ENCODE measurements around the gene EPHB3. TPM values are rescaled to one million over a fixed set of nuclear protein-coding genes. Genes with fewer than 3 reads are reported as not detected.
A peak's percentile ranks its signal among the peaks of the same experiment; 100 is the strongest.

EPHB3 gene
- total and polyA plus RNA-seq, 4 donors = 0.14 to 1.8 (median 0.67) TPM

GRCh38 chr3:184579513-184579912 lies 17.9 kb downstream of the EPHB3 start (continued):
- TF ChIP-seq REST (IDR thresholded peaks at IDR 0.05) = no peak
- no peak for TF ChIP-seq CTCF (IDR thresholded peaks at IDR 0.05; ENCODE audit: low read depth, low read length, missing input control)
- no peak for TF ChIP-seq RXRA (IDR thresholded peaks at IDR 0.05)

- no peaks in the 10 kb centered on the region for H3K27me3 ChIP-seq (ENCODE audit: control insufficient read depth in 4 of 4, insufficient read depth in 4 of 4, low read length in 3 of 4)
- H3K9me3 ChIP-seq (ENCODE audit: control insufficient read depth in 4 of 4, low read length in 3 of 4) = no peaks in the 10 kb centered on the region
- peaks cover 17 to 35% (median 29%) of the 10 kb centered on the region in 4 donors for H3K4me1 ChIP-seq (ENCODE audit: control insufficient read depth in 4 of 4, insufficient read depth in 4 of 4, low read length in 3 of 4)
- WGBS = 89% methylated on average over 16 of the region's 16 CpGs
- H3K27ac ChIP-seq (ENCODE audit: low read depth in 1 of 2, low read length in 2 of 2) = no peak overlapping the region
- no peak overlapping the region for H3K4me3 ChIP-seq (ENCODE audit: low read depth in 1 of 3, low read length in 3 of 3)
- TF ChIP-seq HNF4G (IDR thresholded peaks at IDR 0.05) (no peak), FOXA1 (IDR thresholded peaks at IDR 0.05) (no peak), FOXA2 (IDR thresholded peaks at IDR 0.05) (no peak), SP1 (IDR thresholded peaks at IDR 0.05) (no peak), JUND (IDR thresholded peaks at IDR 0.05) (no peak), ATF3 (IDR thresholded peaks at IDR 0.05) (no peak), CTCF (IDR thresholded peaks at IDR 0.05; ENCODE audit: low read depth, low read length, missing input control) (no peak)
- no peak for DNase-seq (ENCODE audit: low spot score)
- no peaks in the 10 kb centered on the region for H3K36me3 ChIP-seq (ENCODE audit: control insufficient read depth in 4 of 4, insufficient read depth in 3 of 4, low read depth in 1 of 4, low read length in 3 of 4)
- H3K9ac ChIP-seq (ENCODE audit: low read depth in 1 of 2, low read length in 2 of 2) = no peak overlapping the region
Measured at GRCh38 chr3:184580376-184580775, 18.8 kb downstream of the EPHB3 start.

- WGBS = 48% methylated on average over 15 of the region's 15 CpGs
- H3K27me3 ChIP-seq (ENCODE audit: control insufficient read depth in 4 of 4, insufficient read depth in 4 of 4, low read length in 3 of 4) = no peaks in the 10 kb centered on the region
- H3K9me3 ChIP-seq (ENCODE audit: control insufficient read depth in 4 of 4, low read length in 3 of 4) = no peaks in the 10 kb centered on the region
- no peak for DNase-seq (ENCODE audit: low spot score)
- TF ChIP-seq SP1 (IDR thresholded peaks at IDR 0.05) (peak; percentile 93), FOXA1 (IDR thresholded peaks at IDR 0.05) (no peak), RXRA (IDR thresholded peaks at IDR 0.05) (peak; percentile 72 to 76), HNF4G (IDR thresholded peaks at IDR 0.05) (peak; percentile 96), TAF1 (conservative IDR thresholded peaks at IDR 0.05) (no peak), JUND (IDR thresholded peaks at IDR 0.05) (peak in 1 of 2 donors; percentile 59), REST (IDR thresholded peaks at IDR 0.05) (peak; percentile 45), HNF4A (conservative IDR thresholded peaks at IDR 0.05) (peak; percentile 99)
- no peak overlapping the region for H3K27ac ChIP-seq (ENCODE audit: low read depth in 1 of 2, low read length in 2 of 2)
- no peaks in the 10 kb centered on the region for H3K36me3 ChIP-seq (ENCODE audit: control insufficient read depth in 4 of 4, insufficient read depth in 3 of 4, low read depth in 1 of 4, low read length in 3 of 4)
- no peak overlapping the region for H3K9ac ChIP-seq (ENCODE audit: low read depth in 1 of 2, low read length in 2 of 2)
- peaks cover 17 to 35% (median 29%) of the 10 kb centered on the region in 4 donors for H3K4me1 ChIP-seq (ENCODE audit: control insufficient read depth in 4 of 4, insufficient read depth in 4 of 4, low read length in 3 of 4)
- no peak overlapping the region for H3K4me3 ChIP-seq (ENCODE audit: low read depth in 1 of 3, low read length in 3 of 3)
Measured at GRCh38 chr3:184581331-184581855, 19.8 kb downstream of the EPHB3 start.
